OCI-LY7 (cell line): Measurements from ENCODE around the gene CHST11. TPM values are rescaled to one million over a fixed set of nuclear protein-coding genes. Genes with fewer than 3 reads are reported as not detected.

Experiments
- BruUV-seq: library from RNA; stranded (reverse); fragments of 400-500 nt; replicated peaks from 2 replicates; lab custom pipeline; 2021; lab: Mats Ljungman, UMichigan
- CTCF ChIA-PET: fragments of 300-600 bp; sonication (Branson Sonifier 250); formaldehyde crosslinking; loops from one replicate; lab custom pipeline; 2022; ENCODE audit warnings: antibody characterized with exemption; ENCODE audit not compliant: unreplicated experiment; lab: Charles Lee
- POLR2A ChIA-PET: fragments of 300-600 bp; sonication (Branson Sonifier 250); formaldehyde crosslinking; loops from one replicate; lab custom pipeline; 2022; ENCODE audit warnings: antibody characterized with exemption; lab: Charles Lee
- DNase-seq: peaks from one replicate; pipeline ENCODE4 v3.0.0-alpha.2; 2015; ENCODE audit warnings: low spot score
- H2AFZ ChIP-seq: fragments of 200-600 bp; sonication (generic), shearing (Covaris generic); 2 replicates; pipeline ENCODE4 v1.6.1; 2014; ENCODE audit warnings: mild to moderate bottlenecking, antibody characterized with exemption, low read length, moderate library complexity
- H3K27ac ChIP-seq: fragments of 200-600 bp; sonication (generic); 2 replicates; pipeline ENCODE4 v1.5.1; 2014; ENCODE audit warnings: mixed run types, low read depth, mild to moderate bottlenecking, moderate library complexity, low read length, inconsistent platforms; ENCODE audit not compliant: poor library complexity, severe bottlenecking
- H3K36me3 ChIP-seq: fragments of 200-600 bp; sonication (generic); 2 replicates; pipeline ENCODE4 v1.6.1; 2014; ENCODE audit warnings: mild to moderate bottlenecking, antibody characterized with exemption, low read length, moderate library complexity, mixed read lengths; ENCODE audit not compliant: insufficient read depth
- H3K4me1 ChIP-seq: fragments of 200-600 bp; sonication (generic); 2 replicates; pipeline ENCODE4 v1.5.1; 2014; ENCODE audit warnings: mild to moderate bottlenecking, low read length; ENCODE audit not compliant: insufficient read depth, poor library complexity, severe bottlenecking
- H3K4me2 ChIP-seq: fragments of 200-600 bp; sonication (generic); 2 replicates; pipeline ENCODE4 v1.6.1; 2014; ENCODE audit warnings: mild to moderate bottlenecking, low read length
- H3K4me3 ChIP-seq: fragments of 200-600 bp; sonication (generic); 2 replicates; pipeline ENCODE4 v1.5.1; 2014; ENCODE audit warnings: mild to moderate bottlenecking, low read depth, low read length; ENCODE audit not compliant: poor library complexity, severe bottlenecking
- H3K79me2 ChIP-seq: fragments of 200-600 bp; sonication (generic); 2 replicates; pipeline ENCODE4 v1.6.1; 2016; ENCODE audit warnings: low read depth, mild to moderate bottlenecking, low read length, moderate library complexity, mixed read lengths; ENCODE audit not compliant: insufficient read depth
- H3K9me2 ChIP-seq: fragments of 200-600 bp; sonication (generic); 2 replicates; pipeline ENCODE4 v1.6.1; 2016; ENCODE audit warnings: mild to moderate bottlenecking, low read length, mixed read lengths; ENCODE audit not compliant: insufficient read depth
- H3K9me3 ChIP-seq: fragments of 200-600 bp; sonication (generic); 2 replicates; pipeline ENCODE4 v1.6.1; 2014; ENCODE audit warnings: mild to moderate bottlenecking, mixed run types, low read length, mixed read lengths
- H4K20me1 ChIP-seq: fragments of 200-600 bp; sonication (generic); 2 replicates; pipeline ENCODE4 v1.6.1; 2014; ENCODE audit warnings: mild to moderate bottlenecking, antibody characterized with exemption, low read length, moderate library complexity, mixed read lengths; ENCODE audit not compliant: insufficient read depth
- CTCF ChIP-seq: fragments of 200-600 bp; sonication (generic); conservative IDR thresholded peaks from 2 replicates; pipeline ENCODE4 v1.5.1; 2014; ENCODE audit warnings: mild to moderate bottlenecking, antibody characterized with exemption, low read length, moderate library complexity, mixed read lengths
- EZH2phosphoT487 ChIP-seq: fragments of 200-600 bp; sonication (generic); IDR thresholded peaks from 2 replicates; pipeline ENCODE4 v1.6.1; 2018; ENCODE audit warnings: low read depth, borderline replicate concordance, mild to moderate bottlenecking, mixed run types, antibody characterized with exemption, low read length, moderate library complexity, mixed read lengths
- intact Hi-C: fragments of 100-400 bp; cut with micrococcal nuclease; formaldehyde crosslinking; loops from one replicate; pipeline ENCODE4 v1.10.0; 2022; ENCODE audit not compliant: unreplicated experiment
- total RNA-seq, 2 experiments: library from RNA; depleted of rRNA in 1 of 2; stranded (reverse); fragments of >200 nt in 1 of 2; shearing (Covaris generic) in 1 of 2; gene quantifications; 2 replicates each; pipeline ENCODE4 v1.2.3, GENCODE V29; 2014 to 2022

Gene CHST11
- total RNA-seq, 2 experiments from 2014 or later, result 15.2 to 41.6 TPM

GRCh38 chr12:104654665-104655609 lies 198.2 kb downstream of the CHST11 start:
- ChIA-PET CTCF (no interaction called here), POLR2A (no interaction called here)
- TF ChIP-seq CTCF, result no peak
- TF ChIP-seq EZH2phosphoT487, result no peak
- H3K4me2 ChIP-seq, result no peak overlapping the region
- no peak overlapping the region for H3K27ac ChIP-seq
- no peak overlapping the region for H3K4me3 ChIP-seq
- intact Hi-C loops, result no loop called here
- H3K9me2 ChIP-seq, result no peaks in the 10 kb centered on the region
- no TSS peak for BruUV-seq
- no peaks in the 10 kb centered on the region for H3K36me3 ChIP-seq
- H3K9me3 ChIP-seq, result no peaks in the 10 kb centered on the region
- H3K4me1 ChIP-seq, result no peaks in the 10 kb centered on the region
- H4K20me1 ChIP-seq, result no peaks in the 10 kb centered on the region
- no peak overlapping the region for H2AFZ ChIP-seq
- no peak for DNase-seq
- H3K79me2 ChIP-seq, result no peaks in the 10 kb centered on the region

- intact Hi-C loops, result no loop called here
- no peaks in the 10 kb centered on the region for H3K9me3 ChIP-seq
- H3K4me2 ChIP-seq, result no peak overlapping the region
- TF ChIP-seq CTCF, result no peak
- TF ChIP-seq EZH2phosphoT487, result no peak
- no peaks in the 10 kb centered on the region for H3K36me3 ChIP-seq
- H3K27ac ChIP-seq, result no peak overlapping the region
- H3K9me2 ChIP-seq, result no peaks in the 10 kb centered on the region
- no TSS peak for BruUV-seq
- no peak for DNase-seq
- no peaks in the 10 kb centered on the region for H4K20me1 ChIP-seq
- H2AFZ ChIP-seq, result no peak overlapping the region
- no peaks in the 10 kb centered on the region for H3K79me2 ChIP-seq
- H3K4me3 ChIP-seq, result no peak overlapping the region
- H3K4me1 ChIP-seq, result no peaks in the 10 kb centered on the region
- CTCF ChIA-PET, result no interaction called here
- POLR2A ChIA-PET, result interaction anchor here (0.6 kb wide), 1 partner anchor 1934 kb away, joined by 3 read pairs; no protein-coding TSS in a partner anchor
These were observed 199.6 kb downstream of the CHST11 start for GRCh38 chr12:104656383-104656782.

- H3K79me2 ChIP-seq, result no peaks in the 10 kb centered on the region
- no TSS peak for BruUV-seq
- no peak overlapping the region for H3K4me2 ChIP-seq
- intact Hi-C loops, result no loop called here
- H3K36me3 ChIP-seq, result no peaks in the 10 kb centered on the region
- no peaks in the 10 kb centered on the region for H4K20me1 ChIP-seq
- H3K9me2 ChIP-seq, result no peaks in the 10 kb centered on the region
- H3K9me3 ChIP-seq, result no peaks in the 10 kb centered on the region
- H3K4me1 ChIP-seq, result no peaks in the 10 kb centered on the region
- no peak overlapping the region for H2AFZ ChIP-seq
- POLR2A ChIA-PET, result no interaction called here
- H3K27ac ChIP-seq, result no peak overlapping the region
- no peak for TF ChIP-seq CTCF
- TF ChIP-seq EZH2phosphoT487, result no peak
- no peak for DNase-seq
- no peak overlapping the region for H3K4me3 ChIP-seq
- CTCF ChIA-PET, result no interaction called here
These were observed 200.2 kb downstream of the CHST11 start for GRCh38 chr12:104656921-104657320.
